Prostate gland (tissue), 2 donors: ENCODE results near the gene SFI1.

Experiments
- CTCF ChIP-seq, 4 experiments: fragments of 200-600 bp in 2 of 4; fragments of 450-650 bp in 2 of 4; sonication (generic) in 2 of 4; IDR thresholded peaks; 1 replicate in 3 of 4; 2 replicates in 1 of 4; pipeline ENCODE4 v1.5.1; 2016 to 2019; ENCODE audit warnings: antibody characterized with exemption in 4 of 4, mild to moderate bottlenecking in 2 of 4, moderate library complexity in 2 of 4
- POLR2A ChIP-seq: fragments of 450-650 bp; IDR thresholded peaks from one replicate; pipeline ENCODE4 v1.6.1; 2016; ENCODE audit warnings: antibody characterized with exemption, mild to moderate bottlenecking

GRCh38 chr22:31532060-31532459 is 35.7 kb downstream of the SFI1 start:
- no peak for TF ChIP-seq POLR2A
- TF ChIP-seq CTCF (IDR thresholded peaks at IDR 0.05) = no peak
